ENCODE results near the gene PARD3.

DNA sequence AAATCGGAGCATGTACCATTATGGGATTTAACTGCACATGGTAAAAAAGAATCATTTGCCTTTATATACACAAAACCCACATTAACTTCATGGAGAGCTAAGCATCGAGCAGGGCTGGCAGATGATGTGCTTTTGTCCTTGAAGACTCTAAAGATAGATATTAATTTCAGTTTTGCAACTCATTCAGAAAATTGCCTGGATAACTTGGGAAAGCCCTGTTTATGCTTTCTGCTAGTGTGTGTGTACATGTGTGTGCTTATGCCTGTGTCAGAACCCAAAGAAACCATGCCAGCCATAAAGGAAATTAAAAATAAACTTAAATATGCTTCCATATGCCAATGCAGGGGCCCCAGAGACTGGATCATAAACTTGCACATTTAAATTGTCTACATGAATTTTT is 640.0 kb downstream of the PARD3 start:
- TF ChIP-seq POLR2A (IDR thresholded peaks at IDR 0.05; ENCODE audit: low read length) (no peak), HOXA7 (CRISPR knock-in tag; IDR thresholded peaks at IDR 0.05) (no peak), HDAC2 (IDR thresholded peaks at IDR 0.05) (no peak), RFX5 (IDR thresholded peaks at IDR 0.05) (no peak), EP300 (IDR thresholded peaks at IDR 0.05) (no peak)
- TF ChIP-seq, protein P1, sequence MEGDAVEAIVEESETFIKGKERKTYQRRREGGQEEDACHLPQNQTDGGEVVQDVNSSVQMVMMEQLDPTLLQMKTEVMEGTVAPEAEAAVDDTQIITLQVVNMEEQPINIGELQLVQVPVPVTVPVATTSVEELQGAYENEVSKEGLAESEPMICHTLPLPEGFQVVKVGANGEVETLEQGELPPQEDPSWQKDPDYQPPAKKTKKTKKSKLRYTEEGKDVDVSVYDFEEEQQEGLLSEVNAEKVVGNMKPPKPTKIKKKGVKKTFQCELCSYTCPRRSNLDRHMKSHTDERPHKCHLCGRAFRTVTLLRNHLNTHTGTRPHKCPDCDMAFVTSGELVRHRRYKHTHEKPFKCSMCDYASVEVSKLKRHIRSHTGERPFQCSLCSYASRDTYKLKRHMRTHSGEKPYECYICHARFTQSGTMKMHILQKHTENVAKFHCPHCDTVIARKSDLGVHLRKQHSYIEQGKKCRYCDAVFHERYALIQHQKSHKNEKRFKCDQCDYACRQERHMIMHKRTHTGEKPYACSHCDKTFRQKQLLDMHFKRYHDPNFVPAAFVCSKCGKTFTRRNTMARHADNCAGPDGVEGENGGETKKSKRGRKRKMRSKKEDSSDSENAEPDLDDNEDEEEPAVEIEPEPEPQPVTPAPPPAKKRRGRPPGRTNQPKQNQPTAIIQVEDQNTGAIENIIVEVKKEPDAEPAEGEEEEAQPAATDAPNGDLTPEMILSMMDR (IDR thresholded peaks at IDR 0.05) = no peak
- TF ChIP-seq, protein P2, sequence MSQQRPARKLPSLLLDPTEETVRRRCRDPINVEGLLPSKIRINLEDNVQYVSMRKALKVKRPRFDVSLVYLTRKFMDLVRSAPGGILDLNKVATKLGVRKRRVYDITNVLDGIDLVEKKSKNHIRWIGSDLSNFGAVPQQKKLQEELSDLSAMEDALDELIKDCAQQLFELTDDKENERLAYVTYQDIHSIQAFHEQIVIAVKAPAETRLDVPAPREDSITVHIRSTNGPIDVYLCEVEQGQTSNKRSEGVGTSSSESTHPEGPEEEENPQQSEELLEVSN (IDR thresholded peaks at IDR 0.05; ENCODE audit: borderline replicate concordance, low read depth) = no peak
- TF ChIP-seq, protein P3, sequence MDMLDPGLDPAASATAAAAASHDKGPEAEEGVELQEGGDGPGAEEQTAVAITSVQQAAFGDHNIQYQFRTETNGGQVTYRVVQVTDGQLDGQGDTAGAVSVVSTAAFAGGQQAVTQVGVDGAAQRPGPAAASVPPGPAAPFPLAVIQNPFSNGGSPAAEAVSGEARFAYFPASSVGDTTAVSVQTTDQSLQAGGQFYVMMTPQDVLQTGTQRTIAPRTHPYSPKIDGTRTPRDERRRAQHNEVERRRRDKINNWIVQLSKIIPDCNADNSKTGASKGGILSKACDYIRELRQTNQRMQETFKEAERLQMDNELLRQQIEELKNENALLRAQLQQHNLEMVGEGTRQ (IDR thresholded peaks at IDR 0.05) = no peak
- TF ChIP-seq, protein P4, sequence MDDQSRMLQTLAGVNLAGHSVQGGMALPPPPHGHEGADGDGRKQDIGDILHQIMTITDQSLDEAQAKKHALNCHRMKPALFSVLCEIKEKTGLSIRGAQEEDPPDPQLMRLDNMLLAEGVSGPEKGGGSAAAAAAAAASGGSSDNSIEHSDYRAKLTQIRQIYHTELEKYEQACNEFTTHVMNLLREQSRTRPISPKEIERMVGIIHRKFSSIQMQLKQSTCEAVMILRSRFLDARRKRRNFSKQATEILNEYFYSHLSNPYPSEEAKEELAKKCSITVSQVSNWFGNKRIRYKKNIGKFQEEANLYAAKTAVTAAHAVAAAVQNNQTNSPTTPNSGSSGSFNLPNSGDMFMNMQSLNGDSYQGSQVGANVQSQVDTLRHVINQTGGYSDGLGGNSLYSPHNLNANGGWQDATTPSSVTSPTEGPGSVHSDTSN (IDR thresholded peaks at IDR 0.05) = no peak

All from A549 (cell line).